Stimulated activated CD8-positive, alpha-beta memory T cell treated with anti-CD3 and anti-CD28 coated beads, Interleukin-12 subunit alpha, Interleukin-12 subunit beta, amount 100 ng/mL, for 1 hour (primary cell): ENCODE results near the gene TMEM212.

Source experiments
- DNase-seq: peaks from one replicate; pipeline ENCODE4 v3.0.0-alpha.2; 2020; ENCODE audit warnings: low read depth

Gene TMEM212

DNA sequence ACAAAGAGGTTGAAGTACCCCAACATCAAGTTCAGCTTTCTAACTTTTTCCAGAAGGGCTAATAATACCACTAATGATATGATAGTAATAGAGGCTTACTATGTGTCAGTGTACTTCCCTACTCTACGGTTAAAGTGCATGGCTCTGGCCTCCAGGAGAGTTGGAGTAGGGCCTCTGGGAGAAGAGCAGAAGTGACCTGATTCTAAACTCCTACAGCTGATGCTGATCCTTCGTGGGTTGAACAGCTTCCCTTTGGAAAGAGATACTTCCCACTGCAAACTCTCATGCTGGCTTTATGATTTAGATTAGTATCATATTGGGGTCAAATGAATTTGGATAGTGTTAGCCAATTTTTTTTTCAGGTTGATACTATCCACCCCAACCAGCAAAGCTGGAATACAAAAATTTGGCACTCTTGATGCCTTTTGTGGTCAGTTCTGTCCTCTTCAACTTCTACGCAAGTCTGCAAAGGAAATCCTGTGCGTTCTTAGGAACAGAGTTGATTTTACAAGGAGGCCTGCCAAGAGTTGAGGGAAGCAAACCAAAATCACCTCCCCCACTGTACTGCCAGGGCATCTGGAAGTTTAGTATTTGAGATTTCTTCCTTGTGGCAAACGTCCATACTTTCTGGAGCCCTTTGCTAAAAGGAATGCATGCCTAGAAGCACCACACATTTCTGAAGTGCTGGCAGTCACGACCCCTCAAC lies 17.8 kb downstream of the TMEM212 start:
- no peak for DNase-seq

DNA sequence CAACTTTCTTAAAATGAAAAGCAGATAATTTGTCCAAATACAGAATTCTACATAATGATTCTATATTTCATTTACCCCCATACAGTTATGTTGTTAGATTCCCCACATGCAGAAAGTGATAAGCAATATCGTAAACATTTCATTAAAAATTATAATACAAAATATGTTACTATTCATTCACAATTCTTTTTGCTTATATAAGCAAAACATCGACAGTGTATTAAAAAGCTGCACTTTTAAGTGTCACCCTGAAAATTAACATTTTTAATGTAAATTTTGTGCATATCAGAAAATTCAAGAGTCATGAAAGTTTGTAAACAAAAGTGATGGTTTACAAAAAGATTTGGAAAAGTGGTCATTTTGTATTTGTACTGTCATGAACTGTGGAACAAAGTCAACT lies 19.2 kb downstream of the TMEM212 start:
- DNase-seq, result no peak

DNA sequence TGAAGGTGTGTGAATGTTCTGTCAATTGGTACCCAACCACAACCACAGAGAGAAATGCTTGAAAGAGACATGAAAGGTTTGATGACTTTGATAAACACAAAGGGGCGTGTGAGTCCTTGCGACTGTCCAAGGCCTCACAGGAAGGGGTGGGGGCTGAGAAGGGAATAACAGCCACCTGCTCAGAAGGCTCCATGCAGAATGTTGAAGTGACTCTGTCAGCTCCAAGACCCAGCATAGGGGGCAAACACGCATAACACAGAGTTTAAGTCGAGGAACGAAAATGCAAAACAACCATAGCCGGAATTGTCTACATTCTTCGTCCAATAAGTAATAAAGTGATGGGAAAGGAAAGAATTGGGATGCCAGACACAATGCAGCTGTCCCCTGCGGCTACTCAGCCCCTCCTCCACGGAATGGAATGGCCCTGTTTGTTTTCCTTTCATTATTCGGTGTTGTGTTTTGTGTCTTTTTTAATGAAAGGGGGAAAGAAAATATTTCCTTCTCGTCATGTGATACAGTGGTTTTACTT lies 19.9 kb downstream of the TMEM212 start:
- DNase-seq, result no peak

DNA sequence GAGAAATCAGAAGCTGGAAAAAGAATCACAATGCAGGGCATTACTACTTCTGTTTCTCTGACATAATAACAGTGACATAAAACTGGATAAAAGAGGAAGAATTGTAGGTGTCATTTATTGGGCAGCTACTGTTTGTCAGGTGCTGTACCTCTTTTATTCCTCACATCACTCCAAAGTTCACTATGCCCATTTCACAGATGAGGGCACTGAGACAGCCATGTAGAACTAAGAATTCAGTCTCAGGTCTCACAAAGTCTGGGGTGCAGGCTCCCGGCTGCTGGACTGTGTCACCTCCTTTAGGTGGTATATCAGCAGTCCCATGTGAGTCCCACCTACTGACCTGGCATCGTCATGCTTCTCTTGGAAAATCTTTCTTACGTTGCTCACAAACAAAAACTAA lies 20.8 kb downstream of the TMEM212 start:
- no peak for DNase-seq

DNA sequence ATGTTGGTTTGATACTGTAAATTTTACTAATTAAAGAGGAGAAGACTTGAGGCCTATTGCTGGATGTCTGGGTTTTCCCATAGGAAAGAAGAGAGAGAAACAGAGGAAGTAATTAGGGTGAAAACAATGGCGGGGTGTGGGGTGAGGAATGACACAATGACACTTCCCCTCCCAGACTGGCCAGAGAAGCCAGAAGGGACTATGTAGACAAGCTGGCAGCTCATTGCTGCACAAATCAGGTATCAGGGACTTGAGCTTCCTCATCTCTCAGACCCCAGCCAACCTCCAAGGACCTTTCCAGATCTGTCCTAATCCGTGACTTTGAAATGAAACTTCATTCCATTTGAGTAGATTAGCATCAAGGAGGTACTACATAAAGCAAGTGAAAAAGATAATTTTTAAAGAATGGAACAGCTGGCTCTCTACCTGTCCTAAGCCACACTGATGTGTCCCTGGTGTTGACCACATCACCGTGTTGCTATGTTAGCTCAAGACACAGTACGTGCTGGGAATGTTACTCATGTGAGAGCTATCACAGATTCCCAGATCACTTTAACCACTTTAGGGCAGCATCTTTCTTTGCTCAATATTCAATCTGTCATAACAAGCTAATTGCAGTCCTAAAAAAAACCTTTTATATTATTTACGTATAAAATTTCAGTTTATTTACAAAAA lies 22.2 kb downstream of the TMEM212 start:
- DNase-seq, result no peak

DNA sequence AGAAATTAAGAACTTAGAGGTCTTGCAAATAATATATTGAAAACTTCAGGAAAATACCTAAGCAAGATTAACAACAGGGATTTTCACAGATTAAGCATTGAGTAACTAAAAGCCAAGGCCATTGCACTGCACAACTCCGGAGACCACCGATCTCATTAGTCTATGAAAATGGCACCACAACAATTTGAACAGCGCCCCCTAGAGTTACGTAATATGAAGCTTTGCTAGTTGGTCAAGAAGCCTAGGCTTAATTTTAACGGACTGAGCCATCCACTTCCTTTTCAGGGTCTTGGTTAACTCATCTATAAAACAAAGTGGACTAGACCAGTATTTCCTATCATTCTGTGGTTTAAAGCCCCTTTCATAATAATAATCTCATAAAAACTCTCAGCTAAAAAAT lies 24.8 kb downstream of the TMEM212 start:
- DNase-seq, result no peak

DNA sequence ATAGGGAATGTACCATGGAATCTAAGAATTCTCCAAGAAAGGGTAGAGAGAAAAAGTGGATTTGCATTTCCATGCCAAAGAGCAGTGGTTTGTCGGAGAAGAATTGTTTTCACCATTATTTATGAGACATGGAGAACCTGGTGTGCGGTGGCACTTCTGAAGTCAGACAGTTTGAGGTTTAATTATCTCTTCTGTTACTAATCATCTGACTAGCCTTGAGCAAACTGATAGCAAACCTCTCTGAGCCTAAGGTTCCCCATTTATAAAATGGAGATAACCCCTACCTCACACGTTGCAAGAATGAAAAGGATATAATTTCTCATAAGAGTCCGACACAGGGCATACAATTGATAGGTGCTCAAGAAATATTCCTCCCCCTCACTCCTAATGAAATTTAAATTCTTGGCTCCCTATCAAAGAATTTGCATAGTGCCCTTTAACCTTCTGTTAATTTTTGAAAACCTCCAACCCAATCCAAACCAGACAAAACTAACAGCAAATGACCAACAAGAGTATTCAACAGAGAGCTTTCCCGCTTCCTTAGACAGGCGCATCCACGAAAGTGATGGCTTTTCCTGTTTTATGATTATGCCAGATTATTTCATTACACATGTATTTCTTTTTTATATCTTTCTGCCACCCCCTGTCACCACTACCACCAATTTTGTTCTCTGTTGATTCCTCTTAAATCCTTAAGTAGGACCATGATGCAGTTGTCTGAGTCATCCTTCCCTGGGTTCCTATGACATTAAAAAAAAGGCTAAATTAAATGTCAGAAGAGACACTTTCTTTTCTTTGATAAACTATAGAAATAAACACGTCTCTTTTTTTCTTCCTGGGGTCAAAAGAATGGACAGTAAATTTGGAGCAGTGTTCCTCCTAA lies 28.5 kb downstream of the TMEM212 start:
- no peak for DNase-seq

DNA sequence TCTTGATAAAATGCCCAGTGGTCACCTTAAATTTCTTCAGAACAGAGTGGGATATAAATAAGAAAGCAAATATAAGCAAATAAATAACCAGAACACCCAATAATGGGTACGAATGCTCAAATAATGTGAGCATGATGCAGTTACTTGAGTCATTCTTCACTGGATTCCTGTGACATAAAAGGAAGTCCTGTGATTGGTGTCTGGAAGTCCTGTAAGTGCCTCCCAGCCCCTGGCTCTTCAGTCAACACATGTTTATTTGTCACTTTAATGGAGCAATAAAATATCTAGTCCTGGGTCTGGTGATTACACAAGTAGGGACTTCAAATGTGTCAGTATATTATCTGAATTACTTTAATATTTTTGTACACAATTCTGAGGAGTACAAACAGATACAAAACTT lies 30.4 kb downstream of the TMEM212 start:
- no peak for DNase-seq

DNA sequence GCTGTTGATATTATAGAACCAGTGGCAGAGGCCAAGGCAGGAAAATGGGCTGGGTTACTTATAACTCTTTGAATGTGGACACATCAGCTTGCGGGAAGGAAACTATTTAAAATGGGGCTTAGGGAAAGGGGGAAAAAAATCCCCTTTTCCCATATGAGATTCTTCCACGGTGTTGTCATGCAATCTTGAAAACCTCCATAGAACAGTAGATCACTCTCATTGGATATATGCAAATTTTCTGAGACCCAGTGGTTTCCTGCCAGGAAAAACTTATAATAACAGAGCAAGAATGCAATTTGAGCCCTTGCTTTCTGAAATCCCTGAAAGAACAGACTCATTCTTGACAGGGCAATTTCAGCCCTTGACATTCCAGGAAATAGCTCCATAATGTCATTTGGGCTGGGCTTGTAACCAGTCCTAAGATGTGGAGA lies 31.1 kb downstream of the TMEM212 start:
- no peak for DNase-seq

DNA sequence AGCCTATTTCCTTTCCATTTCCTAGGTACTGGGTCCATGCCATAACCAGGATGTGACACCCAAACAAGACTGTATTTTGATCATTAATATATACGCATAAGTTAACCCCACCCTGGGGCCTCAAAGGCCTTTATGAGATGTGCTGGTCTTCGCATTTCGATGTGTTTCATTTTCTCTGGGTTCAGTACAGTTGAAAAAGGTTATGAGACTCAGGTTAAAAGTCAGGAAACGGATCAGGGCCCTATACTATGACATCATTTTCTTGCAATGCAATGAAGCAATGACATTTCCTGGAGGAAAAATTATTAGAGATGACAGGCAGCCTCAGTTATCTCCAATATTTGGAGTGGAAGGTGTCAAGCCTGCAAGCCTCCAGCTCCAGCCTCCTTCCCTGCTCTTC lies 31.7 kb downstream of the TMEM212 start:
- DNase-seq, result no peak

DNA sequence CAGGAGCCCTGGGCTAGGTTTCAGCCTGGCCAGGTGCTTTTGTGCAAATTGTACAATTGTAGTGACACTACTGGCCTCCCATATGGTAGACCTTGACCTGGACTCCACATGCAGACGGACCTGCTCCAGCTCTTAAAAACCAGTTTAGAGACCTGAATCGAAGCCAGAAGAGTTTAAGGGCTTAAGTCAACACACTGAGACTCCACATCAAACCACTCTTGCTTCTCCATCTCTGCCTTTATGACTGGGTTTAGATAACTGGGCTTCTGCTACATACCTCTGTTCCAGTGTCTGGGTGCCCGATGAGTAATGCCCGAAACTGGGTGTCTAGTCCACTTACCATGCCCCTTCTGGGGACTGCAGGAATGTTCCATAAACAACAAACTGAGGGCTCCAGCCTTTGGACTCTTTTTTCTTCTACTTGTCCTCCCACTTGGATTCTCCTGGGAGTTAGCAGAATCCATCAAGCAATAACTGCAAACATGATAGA lies 32.8 kb downstream of the TMEM212 start:
- DNase-seq, result no peak

DNA sequence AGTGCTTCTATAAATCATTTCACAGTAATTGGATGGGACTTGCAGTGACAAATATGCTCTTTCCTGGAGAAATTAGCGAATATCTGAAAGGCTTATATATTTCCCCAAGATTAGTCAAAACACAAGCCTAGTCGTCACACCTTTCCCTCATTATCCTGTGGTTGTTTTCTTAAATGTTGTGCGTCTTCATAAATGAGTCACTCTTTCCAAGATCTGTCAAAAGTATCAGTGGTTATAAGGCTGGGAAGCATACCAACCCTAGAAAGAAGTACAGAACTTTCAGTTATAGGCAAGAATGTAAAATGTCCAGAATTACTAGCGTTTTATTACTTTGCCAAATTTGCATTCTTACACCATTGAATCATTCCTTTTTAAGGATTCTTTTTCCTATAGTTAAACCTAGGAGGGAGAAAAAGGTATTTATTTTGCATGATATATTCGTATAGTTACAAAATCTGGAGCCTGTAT lies 33.6 kb downstream of the TMEM212 start:
- DNase-seq, result no peak

DNA sequence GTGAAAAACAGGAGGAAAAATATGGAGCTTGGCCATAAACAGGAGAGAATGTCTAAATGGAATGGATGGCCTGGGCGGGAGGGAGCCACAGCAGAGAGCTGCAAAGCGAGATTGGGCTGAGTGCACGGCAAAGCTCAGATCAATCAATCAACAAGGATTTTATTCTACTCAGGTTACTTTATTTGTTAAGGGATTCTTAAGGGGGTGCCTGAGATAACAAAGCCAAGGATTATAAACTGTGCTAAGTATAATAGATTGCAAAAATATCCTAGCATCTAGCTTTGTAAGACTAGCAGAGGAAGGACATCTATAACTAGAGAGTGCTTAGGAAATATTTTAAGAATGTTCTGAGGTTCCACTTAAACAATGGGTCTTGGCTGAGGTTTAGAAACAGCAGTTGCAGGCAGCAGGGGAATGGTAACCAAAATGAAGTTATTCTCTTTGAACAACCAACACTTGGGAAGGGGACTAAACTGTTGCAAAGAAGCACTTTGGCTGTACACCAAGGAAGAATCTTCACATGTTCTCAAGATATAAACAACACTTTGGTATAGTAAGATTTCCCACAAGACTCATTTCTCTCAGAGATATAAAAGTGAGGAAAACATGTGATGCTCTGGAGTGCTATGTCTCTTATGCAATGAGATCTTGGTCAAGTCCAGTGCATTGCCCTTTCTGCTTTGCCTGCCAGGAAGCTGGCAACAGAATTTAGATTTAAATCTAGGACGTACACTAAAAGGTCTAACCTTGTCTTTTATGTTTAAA lies 35.5 kb downstream of the TMEM212 start:
- no peak for DNase-seq

DNA sequence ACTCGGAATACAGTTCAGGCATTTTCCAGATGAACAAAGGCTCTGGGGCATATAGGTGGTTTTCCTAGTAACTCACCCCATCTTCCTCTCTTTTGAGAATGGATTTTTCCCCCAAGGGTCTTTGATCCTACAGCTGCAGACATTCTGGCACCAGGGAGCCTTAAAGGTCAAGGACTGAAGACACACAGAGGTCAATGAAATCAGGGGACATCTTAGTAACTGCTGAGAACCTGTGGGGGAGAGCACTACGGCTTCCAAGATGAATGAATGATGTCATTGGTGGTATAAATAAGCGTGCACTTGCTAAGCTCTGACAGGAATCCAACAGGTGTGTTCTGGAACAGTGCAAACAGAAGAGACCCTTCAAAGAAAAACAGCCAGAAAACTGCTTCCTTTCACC lies 36.3 kb downstream of the TMEM212 start:
- DNase-seq, result no peak

DNA sequence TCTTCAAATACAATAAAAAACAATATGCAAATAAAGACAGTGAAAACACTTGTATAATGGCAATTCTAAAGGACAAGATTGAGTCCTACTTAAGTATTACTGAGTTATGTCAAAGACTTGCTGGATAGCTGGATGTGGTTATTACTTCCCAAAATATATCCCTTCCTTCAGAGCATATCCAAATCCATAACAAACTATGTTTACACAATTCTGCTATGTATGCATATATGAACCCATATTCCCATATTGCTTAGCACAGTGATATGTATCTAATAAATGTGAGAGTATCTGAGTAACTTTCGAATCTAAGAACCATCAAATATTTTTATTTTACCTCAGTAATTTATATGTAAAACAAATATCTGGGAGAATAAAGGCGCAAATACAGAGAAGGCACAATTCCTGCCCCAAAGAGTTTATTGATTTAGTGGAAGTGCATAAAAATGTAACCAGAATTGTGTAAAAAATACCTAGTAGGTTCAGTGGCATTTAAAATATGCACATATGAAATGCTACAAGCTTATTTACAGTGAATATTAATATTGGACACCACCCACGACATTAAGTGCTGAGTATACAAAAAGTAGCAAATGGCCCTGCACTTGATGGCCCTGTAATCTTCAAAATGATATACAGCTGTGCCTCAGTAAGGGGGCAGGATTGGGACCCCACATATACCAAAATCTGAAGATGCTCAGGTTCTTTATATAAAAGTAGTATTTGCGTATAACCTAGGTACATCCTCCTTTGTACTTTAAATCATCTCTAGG lies 37.1 kb downstream of the TMEM212 start:
- DNase-seq, result no peak

DNA sequence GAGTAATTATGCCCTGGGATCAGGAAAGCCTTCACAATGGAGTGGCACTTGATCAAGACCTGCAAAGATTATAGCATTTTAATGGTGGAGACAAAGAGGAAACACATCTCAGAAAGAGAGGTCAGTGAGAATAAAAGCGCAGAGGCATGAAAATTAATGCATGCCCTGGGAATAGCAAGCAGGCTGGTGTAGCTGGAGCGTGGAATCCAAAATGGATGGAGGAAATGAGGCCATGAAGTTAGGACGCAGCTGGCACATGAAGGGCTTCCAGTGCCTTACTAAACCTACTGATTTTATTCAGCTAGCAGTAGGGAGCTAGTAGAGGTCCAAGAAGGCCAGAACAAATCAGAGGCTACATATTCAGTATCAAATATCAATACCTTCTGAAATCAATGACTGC lies 38.1 kb downstream of the TMEM212 start:
- DNase-seq, result no peak

DNA sequence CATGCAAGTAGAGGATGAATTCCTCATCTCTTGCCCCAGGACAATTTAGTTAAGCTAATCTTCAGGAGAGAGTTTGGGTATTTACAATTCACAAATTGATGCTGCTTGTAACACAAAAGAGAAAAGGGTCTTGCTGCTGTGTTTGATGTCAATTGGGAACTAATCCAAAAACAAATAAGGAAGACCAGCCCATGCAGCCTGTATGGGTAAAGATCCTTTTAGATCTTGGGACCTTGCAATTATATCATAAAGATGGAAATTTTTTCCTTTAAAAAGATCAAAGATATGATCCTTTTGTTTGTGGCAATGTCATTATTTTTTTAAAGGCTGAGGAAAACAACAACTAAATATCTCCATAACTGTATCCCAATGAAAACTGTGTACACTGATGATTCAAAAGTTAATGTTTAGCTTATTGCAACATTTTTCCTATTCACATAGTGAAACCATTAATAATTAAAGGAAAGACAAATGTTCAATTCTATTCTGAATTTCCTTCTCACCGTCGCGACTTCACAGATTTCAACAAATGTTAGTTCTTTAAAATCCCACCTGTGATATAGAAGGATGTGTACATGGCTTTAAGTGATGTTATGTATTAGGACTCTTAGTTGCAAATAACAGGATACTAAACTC lies 40.2 kb downstream of the TMEM212 start:
- DNase-seq, result no peak

DNA sequence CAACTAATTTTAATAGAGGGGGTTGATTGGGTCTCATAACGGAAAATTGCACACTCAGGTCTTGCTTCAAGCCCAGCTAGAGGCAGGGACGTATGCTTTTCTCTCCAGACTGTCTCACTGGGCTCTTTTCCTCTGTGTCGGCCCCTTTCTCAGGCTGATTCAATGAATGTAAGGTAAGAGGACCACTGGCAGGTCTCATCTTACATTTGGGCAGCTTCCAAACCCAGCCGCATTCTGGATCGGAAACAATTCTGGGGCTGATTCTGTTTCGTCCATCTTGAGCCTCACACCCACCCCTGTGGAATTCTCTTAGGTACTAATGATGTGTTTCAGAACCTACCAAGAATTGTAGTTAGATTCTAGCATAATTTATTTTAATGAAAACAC lies 40.7 kb downstream of the TMEM212 start:
- DNase-seq, result no peak

DNA sequence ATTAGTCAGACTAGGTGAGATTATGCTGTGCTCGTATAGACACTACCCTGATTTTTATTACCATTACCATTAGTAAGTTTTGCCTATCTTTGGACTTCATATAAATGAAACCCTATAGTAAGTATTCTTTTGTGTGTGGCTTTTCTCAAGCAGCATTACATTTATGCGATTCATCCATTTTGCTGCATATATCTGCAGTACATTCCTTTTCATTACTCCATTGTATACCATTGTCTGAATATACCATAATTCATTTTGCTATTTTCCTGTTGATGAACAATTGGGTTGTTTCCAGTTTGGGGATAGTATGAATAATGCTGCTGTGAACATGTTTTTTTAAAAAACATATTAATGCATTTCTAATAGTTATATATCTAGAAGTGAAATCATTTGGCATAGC lies 45.3 kb downstream of the TMEM212 start:
- no peak for DNase-seq

DNA sequence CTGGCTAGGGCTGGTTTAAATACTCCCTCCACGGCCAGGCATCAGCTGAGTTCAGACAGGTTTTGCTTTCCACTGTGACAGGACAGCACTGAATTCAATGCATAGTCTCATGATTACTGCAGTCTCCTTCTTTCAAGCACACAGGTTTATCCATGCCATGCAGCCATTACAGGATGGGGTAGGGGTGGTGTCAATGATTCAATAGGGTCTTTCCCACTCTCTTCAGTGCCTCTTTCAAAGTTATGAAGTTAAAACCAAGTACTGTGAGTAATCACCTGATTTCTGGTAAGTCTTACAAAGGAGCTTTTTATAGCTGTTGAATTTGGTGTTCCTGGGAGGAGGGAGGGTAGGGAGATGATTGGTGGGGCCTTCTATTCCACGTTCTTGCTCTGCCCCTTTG lies 47.2 kb downstream of the TMEM212 start:
- no peak for DNase-seq
